Activated naive CD4-positive, alpha-beta T cell (primary cell): ENCODE data around the gene CXXC5.

ENCODE experiments used
- DNase-seq, 4 experiments: peaks; one replicate each; lab custom pipeline; 2025; lab: John Stamatoyannopoulos, UW

The CXXC5 gene

DNA sequence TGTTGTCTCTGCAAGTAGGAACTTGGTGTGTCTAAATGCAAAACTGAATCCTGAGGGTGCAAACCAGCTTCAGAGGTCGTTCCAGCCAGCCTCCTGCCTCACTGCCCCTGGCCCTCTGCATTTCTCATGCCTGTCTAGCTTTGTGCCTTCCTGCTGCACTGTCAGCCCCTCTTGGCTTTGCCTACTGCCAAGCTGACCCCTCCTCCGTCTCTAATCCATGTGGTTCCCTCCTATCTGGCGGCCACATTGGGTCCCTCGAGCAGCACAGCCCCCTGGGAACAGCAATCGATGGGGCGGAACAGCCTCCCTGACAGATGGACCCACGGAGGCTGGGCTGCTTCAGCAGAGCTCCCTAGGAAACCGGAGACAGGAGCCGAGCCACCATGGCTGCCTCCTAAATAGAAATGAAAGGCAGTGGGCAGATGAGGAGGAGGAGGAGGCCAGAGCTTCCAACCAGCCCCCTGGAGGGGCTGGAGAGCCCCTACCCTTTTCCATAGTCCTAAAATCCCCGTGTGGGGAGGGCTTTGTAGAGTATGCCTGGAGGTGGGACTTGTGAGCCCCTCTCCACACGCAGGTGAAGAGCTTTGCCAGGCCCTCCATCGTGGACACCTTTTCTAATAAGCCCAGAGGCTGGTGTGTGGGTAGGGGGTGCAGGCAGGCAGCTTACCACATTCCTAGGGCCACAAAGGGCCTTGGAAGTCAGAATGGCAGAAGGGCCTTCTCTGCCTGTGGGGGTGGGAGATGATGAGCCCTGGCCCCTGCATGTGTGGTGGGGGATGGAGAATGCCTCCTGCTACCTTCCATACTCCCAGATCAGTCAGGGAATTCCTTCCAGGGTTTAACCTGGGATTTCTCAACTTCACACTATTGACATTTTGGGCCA is 9.2 kb upstream of the CXXC5 start:
- DNase-seq = no peak

DNA sequence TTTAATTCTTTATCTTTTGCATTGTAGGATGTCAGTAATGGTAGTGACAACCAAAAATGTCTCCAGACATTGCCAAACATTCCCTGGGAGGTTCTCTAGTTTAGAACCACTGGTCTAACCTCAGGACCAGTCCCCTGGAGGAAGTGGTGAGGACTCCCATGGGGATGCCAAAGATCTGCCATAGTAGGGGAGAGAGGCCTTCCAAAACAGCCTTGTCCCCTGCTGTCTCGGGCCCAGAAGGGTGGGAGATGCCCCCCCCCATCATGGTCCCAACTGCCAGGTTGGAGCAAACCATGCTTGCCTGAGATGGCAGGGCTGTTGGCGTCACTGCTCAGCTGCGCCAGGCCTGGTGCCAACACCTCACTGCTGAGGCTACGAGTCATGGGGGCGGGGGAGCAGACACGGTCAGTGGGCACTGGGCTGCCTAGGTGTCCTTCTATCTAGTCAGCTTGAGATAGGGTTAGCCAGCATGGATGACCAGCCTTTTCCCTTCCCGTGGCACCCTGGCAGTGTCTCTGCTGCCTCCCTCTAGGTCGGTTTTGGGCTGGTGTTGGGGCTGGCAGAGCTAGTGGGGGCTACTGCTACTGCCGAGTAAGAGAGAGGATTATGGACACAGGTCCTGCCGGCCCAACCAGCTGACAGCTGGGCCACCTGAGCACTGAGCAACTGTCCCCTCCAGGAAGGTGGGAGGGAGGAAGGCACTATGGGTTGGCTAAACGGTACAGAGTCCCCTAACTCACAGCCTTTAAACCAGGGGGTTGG is 8.3 kb upstream of the CXXC5 start:
- DNase-seq = no peak

DNA sequence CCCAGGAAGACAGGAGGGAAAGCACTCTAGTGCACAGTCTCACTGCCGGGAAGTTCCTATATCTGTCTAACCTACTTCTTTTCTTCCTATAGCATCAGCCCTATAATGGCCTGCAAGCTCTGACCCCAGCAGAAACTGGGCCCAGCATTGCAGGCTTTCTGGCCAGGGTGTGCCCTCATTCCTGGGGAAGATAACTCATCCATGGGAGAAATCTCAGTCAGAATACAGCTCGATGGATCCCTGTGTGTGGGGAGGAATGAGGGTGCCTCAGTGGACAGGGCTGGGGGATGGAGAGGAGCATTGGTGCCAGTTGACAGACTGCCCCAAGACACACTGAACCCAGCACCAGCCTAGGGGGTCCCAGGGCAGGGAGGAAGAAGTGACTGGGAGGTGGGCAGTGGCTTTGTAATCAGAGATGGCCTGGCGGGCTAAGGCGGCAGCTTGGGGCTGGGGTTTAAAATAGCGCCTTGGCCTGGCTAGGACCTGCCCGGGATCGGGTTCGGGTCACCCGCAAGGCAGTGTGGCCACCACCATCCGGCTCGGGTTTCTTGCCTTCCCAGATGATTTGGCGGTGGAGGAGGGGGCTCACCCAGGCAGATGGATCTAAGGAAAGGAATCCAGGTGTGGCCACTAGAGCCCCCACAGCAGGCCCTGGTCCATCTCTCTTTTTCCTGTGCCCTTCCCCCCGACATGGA is 7.6 kb upstream of the CXXC5 start:
- no peak for DNase-seq

DNA sequence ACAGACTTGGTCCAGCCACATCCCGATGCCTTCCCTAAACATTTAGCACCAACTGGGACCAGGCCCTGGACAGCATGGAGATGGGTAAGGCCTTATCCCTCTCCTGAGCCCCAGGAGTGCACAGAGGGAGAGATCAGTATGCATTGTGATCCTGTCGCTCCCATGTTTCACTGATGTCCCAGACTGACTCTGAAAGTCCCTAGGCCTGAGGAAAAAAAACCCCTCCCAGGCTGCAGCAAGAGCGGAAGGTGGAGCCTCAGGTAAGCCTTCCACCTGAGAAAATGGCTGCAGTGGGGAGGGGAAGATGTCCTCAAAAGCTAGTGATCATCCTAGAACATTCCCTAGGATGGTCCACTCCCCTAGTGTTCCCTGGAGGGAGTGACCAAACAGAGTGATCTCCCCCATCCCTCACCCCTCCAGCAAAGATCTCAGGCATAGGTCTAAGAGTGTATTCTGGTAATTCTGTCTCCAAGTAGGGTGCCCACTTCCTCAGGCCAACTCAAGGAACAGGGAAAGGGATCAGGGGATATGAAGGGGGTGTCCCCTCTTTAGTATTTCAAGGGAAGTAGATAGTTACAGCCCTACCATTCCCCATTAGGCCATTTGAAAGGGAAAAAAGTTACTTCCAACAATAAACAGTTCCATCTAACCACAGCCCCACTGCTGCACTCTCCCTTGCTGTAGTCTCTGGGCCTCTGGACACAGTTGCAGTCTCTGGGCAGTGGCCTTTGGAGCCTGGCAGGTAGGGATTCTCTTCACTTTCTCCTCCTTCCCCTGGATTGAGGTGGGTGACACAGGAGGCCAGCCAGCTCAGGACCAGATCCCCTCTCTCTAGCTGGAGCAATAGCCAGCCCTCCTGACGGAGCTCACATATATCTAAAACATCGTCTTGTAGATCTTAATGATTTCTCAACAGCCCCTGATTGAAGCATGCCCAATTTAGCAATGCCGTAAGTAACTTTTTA is 6.8 kb upstream of the CXXC5 start:
- no peak for DNase-seq

DNA sequence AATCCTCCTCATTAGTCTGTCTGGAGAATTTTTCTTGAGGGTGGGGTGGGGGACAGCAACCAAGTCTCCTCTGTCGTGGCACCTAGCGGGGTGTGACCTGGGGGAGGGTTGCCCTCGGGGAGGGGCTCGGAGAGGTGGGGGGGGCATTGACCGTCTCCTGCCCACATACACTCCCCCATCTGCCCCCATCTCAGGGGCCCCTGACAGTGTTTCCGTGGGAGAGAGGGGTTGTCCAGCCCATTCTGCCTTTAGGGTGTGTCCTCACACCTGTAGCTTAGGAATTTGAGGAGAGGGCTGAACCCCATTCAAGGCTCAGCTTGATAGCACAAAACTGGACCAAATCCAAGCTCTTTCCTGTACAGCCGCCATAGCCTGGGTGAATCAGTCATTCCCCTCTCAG is 5.9 kb upstream of the CXXC5 start:
- DNase-seq = no peak

DNA sequence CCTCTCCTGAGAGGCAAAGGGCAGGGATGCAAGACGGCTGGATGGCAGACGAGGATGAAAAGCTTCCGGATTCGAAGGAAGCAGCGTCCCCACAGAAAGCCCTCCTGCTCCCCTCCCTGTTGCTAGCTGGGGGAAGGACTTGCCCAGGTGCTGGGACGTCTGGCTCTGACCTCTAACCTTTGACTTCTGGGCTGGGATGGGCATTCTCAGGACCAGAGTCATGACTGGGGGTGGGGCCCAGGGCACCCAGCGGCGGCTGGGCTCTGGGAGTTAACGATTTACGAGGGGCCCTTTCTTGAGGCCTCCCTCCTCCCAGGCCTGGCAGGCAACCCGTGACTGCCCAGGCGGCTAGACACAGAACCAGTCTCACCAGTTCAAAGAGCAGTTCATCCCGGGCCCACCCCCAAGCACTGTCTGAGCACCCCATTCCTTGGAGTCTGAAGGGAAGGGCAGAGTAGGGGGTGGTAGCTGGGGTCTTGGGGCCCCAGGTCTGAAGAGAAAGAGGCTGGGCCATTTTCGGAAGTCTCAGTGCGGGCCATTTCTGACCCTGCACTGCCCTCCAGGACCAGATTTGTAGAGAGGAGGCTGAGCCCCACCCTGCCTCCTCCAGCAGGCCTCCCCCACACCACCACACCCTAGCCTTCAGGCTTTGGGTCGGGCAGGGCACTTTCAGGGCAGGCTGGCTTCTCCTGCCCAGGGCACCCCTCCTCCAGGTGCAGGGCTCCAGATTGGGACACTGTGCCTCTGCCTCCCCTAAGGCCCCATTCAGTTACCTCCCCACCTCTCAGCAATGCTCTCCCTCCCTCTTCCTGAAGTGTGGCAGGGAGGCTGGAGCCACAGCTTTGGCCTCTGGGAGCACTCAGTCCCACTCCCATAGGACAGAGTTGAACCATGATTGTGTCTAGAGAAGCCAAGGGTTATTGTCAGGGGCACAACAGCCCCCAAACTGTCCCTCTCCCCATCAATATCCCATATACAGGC is 5.0 kb upstream of the CXXC5 start:
- no peak for DNase-seq

DNA sequence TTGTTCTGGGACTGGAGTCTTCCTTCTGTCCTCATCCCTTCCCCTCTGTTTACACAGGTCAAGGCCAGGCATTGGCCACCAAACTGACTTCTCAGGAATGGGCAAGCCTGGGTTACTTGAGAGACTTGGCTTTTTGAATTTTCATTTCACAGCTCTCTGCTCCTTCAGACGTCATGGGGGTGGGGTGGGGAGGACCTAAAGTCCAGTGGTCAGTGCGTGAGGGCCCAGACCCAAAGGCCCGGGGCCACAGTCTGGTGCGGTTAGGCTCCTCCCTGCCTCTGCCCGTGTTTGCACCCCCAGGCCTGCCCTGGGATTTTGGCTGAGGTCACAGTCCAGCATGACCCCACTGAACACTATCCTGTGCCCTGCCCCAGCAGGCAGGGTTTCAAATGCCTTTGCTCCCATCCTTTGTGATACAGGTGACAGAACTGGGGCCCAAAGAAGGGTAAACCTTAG is 4.1 kb upstream of the CXXC5 start:
- no peak for DNase-seq

DNA sequence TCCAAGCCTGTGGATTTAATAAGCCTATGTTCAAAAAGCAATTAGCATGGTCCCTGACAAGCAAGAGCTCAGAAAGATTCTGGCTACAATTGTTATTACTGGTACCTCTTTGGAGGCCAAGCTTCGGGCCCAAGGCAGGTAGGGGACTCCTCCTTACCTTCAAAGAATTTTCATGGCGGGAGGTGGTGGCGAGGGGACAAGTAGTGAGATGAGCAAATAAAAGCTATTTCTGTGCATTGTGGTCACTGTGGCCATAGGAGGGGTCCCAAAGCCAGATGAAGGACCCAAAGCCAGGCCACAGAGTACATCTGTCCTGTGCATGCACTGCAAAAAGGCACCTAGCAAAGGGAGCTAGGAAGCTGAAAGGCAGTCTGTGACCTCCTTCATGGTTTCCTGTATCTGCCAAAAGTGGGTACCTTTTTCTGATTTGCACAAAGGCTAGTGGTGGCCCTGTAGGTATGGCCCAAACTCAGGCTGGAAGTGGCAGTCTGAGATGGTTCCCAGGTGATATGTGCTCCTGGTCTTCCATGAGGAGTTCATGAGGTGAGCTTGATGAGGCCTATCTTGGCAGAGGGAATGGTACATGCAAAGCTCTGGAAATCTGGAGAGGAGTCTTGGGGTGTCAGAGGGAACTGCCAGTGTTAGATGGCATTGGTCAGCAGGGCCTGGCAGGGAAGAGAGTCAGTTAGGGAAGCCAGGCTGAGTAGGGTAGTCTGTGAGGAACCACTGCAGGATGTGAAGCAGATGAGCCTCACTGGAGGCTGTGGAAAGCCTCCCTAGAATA is 3.3 kb upstream of the CXXC5 start:
- DNase-seq = no peak

DNA sequence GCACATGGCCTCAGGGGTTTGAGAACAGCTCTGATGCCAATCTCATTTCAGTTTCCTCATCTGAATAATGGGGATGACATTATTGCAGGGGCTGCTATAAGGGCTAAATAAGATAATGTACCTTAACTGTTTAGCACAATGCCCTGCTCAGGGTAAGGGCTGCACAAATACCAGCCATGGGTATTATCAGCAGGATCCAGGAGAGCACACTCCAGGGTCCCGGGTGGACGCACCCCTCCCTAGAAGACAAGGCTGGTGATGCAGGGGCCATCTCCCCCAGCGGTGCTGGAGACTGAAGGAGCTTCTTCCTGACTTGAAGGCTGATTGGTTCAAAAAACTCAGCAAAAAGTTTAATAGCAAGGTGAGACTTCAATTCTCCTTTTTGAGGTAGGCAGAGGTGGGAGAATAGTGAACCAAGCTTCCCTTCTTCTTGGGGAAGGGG is 2.7 kb upstream of the CXXC5 start:
- no peak for DNase-seq

DNA sequence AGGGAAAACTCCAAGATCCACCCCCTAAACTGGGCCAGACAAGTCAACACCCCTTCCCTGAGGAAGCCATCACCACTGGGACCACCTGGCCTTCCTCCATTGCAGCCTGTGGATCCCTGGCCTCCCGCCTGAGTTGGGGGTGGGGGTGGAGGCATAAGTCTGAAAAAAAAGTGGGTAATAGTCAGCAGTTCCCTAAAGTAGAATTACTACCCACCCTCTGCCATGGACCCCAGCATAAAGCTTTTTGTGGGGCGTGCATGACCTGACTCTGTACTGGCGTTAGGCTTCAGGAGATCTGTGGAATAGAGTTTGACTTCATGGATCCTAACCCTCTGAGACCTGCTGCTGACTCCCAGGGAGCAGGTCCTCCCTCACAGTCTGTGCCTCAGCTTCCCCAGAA is 2.0 kb upstream of the CXXC5 start:
- DNase-seq = no peak

DNA sequence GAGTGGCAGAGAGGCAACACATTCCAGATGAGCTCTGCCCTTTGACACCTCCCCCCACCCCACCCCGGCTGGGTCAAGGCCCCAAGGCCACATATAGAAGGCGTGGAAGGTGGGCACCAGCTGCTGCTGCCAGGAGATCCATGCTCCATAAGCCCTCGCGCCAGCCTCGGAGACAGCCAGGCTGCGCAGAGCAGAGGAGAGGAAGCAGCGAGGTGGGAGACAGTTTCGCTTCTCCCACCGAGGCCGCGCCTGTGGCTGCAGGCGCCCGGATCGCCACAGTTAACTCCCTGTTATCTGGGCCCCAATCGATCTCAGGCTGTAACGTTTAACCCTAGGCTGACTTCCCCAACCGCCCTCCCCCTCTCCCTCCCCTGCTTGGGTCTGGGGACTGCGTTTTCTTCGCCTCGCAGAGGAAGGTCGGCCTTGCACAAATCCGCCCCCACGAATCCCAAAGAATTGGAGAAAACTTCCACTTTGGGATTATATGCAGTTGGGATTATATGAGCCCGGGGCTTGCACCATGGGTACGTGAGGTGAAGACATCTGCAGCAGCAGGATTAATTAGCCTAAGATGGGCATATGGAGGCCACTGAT is 1.1 kb upstream of the CXXC5 start:
- DNase-seq = no peak

DNA sequence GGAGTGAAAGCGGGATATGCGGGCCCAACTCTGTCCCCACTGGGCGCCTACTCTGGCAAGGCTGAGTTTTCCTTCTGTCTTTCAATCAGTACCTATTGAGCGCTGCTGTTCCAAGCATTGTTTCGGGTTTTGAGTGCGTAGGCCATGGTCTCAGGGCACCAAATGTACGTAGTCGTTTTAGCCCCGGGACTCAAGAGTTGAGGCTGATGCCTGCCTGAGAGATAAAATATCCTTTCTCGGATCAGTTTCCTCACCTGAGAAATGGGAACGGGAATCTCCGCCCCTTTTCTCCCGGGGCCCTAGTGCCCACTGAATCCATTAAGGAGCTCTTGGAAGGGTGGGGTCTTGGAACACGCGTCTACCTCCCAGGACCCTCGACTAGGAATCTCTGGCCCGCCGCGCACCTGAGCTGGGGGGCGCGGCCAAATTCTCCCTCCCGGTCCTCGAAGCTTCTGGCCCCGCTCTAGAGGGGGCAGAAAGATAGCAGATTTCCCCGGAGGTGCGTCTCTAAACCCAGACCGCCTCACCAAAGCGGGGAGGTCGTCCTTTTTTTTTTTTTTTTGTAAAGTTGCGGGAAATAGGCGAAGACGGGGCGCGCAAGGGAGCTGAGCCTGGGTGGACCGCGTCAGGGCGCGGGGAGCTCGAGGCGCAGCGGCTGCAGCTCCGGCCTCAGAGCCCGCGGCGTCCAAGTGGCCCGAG is 494 bp upstream of the CXXC5 start:
- DNase-seq = no peak

DNA sequence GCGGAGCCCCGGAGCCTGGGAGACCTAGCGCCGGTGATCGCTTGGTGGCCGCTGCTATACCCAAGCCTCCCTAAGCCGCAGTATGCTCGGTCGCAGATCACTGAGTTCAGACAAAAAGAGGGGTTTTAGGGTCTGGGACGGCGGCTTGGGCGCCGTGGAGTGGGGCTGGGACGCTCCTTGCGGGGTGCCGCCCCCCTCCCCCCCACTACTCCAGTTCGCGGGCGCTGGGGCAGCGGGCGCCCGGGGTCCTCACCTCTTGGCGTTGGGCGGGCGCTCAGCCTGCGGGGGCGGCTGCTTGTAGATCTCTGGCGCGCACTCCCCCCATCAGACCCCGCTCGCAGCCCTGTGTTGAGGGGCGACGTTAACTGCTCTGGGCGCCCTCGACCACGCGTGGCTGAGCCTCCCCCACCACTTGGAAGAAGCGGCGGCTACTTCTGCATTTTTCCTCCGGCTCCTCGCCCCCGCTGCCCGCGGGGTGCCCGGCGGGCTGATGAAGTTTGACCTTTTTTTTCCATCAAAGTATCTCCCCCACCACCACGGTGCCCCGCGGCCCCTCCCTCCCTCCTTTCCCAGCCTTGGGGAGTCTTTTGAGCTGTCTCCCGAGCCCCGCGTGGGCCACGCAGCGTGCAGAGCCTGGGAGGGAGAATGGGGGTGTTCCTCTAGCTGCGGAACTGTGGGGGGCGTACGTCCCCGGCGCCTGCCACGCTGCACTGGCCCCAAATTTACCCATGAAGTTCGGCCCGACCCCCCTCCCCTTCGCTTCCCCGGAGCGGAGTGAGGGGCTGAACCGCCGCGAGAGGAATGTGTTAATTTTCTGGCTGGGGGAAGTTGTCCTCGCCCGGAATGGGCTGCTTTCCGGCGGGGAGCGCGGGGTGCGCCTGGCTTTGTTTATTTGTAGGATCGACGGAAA is 1.2 kb downstream of the CXXC5 start:
- no peak for DNase-seq

DNA sequence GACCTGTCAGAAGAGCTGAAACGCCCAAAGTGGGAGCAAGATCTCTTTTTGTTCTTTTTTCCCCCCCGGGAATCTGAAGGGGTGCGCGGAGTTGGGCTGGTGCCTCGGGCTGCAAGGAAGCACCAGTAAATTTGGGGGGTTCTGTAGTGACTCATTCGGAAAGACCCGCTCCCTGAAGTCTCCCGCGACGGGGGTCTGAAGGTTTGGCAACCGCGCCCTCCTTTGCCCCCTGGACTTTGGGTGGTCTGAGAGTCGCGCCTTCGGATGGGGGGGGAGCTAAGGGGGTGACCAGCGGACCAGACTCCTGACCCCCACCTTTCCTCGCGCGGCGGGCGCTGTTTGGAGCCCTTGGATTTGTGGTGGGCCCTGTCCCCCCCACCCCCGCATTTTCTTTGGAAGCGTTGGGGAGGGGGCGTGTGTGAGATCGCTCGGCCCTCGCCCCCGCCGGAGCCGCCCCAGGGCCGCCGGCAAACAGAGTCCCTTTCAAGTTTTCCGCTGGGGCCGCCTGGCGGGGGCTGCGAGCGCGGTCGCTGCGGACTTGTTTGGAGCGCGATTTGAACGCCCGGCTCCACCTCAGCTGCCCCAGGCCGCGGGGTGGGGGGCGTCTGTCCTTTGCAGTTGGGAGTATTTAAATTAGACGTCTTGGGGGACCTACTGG is 2.0 kb downstream of the CXXC5 start:
- peak in 1 of 4 experiments; percentile 13 for DNase-seq

DNA sequence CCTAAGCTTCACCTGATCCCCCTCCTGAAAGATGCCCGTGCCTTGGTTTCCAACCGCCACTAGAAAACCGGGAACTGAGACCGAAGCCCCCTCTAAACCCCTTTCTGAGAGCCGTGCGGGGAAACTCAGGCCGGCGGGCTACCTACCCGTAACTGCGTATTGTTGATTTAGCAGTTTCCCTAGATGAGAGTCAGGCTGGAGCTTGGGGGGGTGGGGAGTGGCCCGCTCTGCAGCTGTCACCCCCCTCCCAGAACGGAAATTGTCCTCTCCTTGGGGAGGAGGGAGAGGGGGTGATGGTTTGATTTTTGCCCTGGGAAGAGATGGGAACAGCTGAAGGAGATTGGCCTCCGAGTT is 2.5 kb downstream of the CXXC5 start:
- no peak for DNase-seq

DNA sequence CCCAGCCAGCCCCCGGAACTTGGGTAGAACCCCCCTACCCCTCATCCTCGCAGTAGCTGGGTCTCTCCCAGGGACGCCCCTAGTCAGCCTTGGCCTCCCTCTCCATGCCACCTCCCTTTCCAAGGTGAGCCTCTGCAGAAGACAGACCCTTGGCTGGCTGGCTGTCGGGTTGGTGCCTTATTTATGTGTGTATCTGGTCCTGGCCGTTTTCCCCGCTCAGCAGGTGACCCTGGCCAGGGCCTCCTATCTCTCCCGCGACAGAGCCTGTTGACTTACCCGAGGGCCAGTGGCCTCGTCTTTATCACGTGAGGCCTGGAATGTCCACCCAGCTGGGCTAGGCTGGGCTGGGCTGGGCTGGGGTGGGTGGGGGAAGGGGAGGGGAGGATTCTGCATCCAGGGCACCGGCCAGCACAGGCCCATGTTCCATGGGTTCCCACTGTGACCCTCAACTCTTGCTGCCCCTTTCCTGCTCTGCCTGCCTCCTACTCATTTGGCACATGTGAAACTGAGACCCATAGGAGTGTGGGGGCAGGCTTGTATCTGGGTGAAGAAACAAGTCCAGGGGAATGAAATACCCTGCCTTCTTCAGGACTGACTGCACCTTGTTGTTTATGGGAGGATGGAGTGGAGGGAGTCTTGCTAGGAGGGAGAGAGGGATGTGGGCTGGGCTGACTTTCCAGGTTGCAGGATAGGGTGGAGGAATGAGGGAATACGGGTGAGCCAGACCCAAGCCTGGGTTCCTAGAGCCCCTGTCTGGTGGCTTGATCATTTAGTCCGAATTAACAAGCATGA is 3.1 kb downstream of the CXXC5 start:
- DNase-seq = no peak
